IPS-15b (cell line): ENCODE measurements around the gene TGM6.
"Not testable (repeated sequence)": the region's sequence is repeated elsewhere in the genome, so short reads cannot be mapped to it uniquely, and the experiment has no call there.

Experiments
- H3K27me3 ChIP-seq: one replicate; pipeline ENCODE4 v1.6.1; 2013; ENCODE audit warnings: low read length; ENCODE audit not compliant: control insufficient read depth, insufficient read depth
- H3K36me3 ChIP-seq: one replicate; pipeline ENCODE4 v1.6.1; 2013; ENCODE audit warnings: low read length; ENCODE audit not compliant: control insufficient read depth, insufficient read depth
- H3K4me1 ChIP-seq: one replicate; pipeline ENCODE4 v1.6.1; 2013; ENCODE audit warnings: mild to moderate bottlenecking, low read length; ENCODE audit not compliant: control insufficient read depth, insufficient read depth
- H3K4me3 ChIP-seq: one replicate; pipeline ENCODE4 v1.5.1; 2013; ENCODE audit warnings: low read depth, low read length
- H3K9ac ChIP-seq: one replicate; pipeline ENCODE4 v1.6.1; 2013; ENCODE audit warnings: low read depth, mild to moderate bottlenecking, low read length
- H3K9me3 ChIP-seq: one replicate; pipeline ENCODE4 v1.6.1; 2013; ENCODE audit warnings: mild to moderate bottlenecking, low read length; ENCODE audit not compliant: control insufficient read depth, insufficient read depth

TGM6 gene

GRCh38 chr20:2400290-2400689 lies 19.6 kb downstream of the TGM6 start:
- H3K4me1 ChIP-seq = no peaks in the 10 kb centered on the region
- peaks cover 3% of the 10 kb centered on the region for H3K9me3 ChIP-seq
- H3K4me3 ChIP-seq = no peak overlapping the region
- H3K27me3 ChIP-seq = no peaks in the 10 kb centered on the region
- H3K36me3 ChIP-seq = no peaks in the 10 kb centered on the region
- H3K9ac ChIP-seq = no peak overlapping the region

DNA sequence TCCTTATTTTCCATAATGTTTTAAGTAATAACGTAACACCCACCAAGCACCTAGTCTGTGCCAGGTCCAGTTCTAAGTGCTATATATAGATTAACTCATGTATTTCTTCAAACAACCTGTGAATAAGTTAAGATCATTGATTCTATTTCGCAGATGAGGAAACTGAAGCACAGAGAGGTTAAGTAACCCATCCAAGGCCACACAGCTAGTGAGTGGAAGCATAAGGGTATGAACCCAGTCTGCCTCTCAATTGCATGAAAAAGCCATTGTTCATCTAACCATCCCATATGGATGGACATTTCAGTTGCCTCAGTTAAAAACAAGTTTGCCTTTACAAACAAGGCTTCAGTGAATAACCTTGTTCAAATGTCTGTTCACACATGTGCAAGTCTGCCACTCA lies 20.8 kb downstream of the TGM6 start:
- Histone ChIP-seq H3K36me3 (no peaks in the 10 kb centered on the region), H3K27me3 (no peaks in the 10 kb centered on the region), H3K9me3 (peaks cover 6% of the 10 kb centered on the region), H3K4me3 (no peak overlapping the region), H3K4me1 (no peaks in the 10 kb centered on the region), H3K9ac (no peak overlapping the region)

GRCh38 chr20:2402271-2402980 lies 21.7 kb downstream of the TGM6 start:
- Histone ChIP-seq H3K9me3 (peaks cover 6% of the 10 kb centered on the region), H3K27me3 (no peaks in the 10 kb centered on the region), H3K36me3 (no peaks in the 10 kb centered on the region), H3K4me1 (no peaks in the 10 kb centered on the region), H3K9ac (no peak overlapping the region), H3K4me3 (no peak overlapping the region)

DNA sequence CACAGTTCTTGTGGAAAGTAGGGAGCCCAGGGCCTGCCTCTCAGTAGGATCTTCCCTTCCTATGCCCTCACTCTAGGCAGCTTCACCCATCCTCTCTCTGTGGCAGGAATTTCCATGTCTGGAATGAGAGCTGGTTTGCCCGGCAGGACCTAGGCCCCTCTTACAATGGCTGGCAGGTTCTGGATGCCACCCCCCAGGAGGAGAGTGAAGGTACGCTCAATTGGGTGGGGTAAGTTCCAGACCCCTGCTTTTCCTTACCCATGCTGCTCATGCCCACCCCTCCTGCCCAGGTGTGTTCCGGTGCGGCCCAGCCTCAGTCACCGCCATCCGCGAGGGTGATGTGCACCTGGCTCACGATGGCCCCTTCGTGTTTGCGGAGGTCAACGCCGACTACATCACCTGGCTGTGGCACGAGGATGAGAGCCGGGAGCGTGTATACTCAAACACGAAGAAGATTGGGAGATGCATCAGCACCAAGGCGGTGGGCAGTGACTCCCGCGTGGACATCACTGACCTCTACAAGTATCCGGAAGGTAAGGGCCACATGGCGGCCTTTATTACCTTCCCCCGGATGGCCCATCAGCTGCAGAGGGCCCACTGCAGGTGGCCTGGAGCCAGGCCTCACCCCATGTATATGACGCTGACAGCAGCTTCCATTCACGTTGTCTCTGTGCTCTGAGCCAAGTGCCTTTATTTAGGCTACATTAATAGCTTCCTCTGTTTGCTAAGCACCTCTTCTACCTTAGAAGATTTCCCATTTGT lies 22.8 kb downstream of the TGM6 start:
- Histone ChIP-seq H3K27me3 (no peaks in the 10 kb centered on the region), H3K4me1 (no peaks in the 10 kb centered on the region), H3K9me3 (peaks cover 6% of the 10 kb centered on the region), H3K36me3 (no peaks in the 10 kb centered on the region), H3K4me3 (no peak overlapping the region), H3K9ac (no peak overlapping the region)

- Histone ChIP-seq H3K4me1 (no peaks in the 10 kb centered on the region), H3K4me3 (no peak overlapping the region), H3K9ac (no peak overlapping the region), H3K36me3 (no peaks in the 10 kb centered on the region), H3K9me3 (peaks cover 6% of the 10 kb centered on the region), H3K27me3 (no peaks in the 10 kb centered on the region)
These were observed 25.0 kb downstream of the TGM6 start for GRCh38 chr20:2405693-2406065.

- H3K9ac ChIP-seq, H3K4me1 ChIP-seq, H3K9me3 ChIP-seq, H3K27me3 ChIP-seq, H3K4me3 ChIP-seq, H3K36me3 ChIP-seq: not testable (repeated sequence)
These were observed 26.7 kb downstream of the TGM6 start for GRCh38 chr20:2407355-2407754.

DNA sequence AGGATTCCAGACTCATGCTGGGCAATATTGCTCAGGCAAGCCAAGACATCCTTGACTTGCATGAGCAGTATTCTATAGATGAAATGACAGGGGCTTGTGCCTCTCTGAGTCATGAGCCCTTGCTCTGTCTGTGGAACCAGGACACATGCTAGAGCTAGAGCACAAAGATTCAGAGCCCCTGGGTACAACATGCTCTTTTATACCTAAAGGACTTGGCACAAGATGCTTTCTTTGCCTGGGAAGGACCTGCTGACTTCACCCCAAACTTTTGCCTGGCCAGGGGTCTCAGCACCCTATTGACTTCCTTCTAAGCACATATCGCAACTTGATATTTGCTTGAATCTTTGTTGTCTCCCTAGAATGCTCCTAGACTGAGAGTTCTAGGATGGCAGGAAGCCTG lies 27.4 kb downstream of the TGM6 start:
- Histone ChIP-seq H3K9ac (no peak overlapping the region), H3K27me3 (no peaks in the 10 kb centered on the region), H3K4me1 (no peaks in the 10 kb centered on the region), H3K4me3 (no peak overlapping the region), H3K9me3 (peaks cover 6% of the 10 kb centered on the region), H3K36me3 (no peaks in the 10 kb centered on the region)

- H3K27me3 ChIP-seq = no peaks in the 10 kb centered on the region
- H3K9me3 ChIP-seq = no peaks in the 10 kb centered on the region
- no peaks in the 10 kb centered on the region for H3K36me3 ChIP-seq
- H3K4me3 ChIP-seq = no peak overlapping the region
- H3K4me1 ChIP-seq = no peaks in the 10 kb centered on the region
- H3K9ac ChIP-seq = no peak overlapping the region
These were observed 36.0 kb downstream of the TGM6 start for GRCh38 chr20:2416541-2417212.

GRCh38 chr20:2417213-2417541 lies 36.5 kb downstream of the TGM6 start:
- H3K36me3 ChIP-seq = no peaks in the 10 kb centered on the region
- H3K4me1 ChIP-seq = no peaks in the 10 kb centered on the region
- no peaks in the 10 kb centered on the region for H3K27me3 ChIP-seq
- no peak overlapping the region for H3K4me3 ChIP-seq
- no peaks in the 10 kb centered on the region for H3K9me3 ChIP-seq
- no peak overlapping the region for H3K9ac ChIP-seq

DNA sequence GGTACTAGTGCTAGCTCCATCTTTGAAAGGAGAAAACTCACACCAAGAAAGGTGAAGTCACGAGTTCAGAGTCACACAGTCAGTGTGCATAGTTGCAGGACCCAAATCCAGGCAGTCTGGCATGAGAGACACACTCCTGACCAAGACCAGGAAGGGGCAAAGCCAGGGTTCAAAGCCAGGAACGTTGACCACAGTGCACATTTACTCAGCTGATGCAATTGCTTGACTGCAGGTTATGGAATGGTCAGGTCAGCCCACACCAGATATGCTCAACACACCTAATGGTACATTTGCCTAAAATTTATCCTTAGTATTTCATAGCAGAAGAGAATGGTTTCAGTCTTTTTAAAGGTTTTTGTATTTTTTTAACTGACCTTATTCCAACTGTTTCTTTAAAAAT lies 37.7 kb downstream of the TGM6 start:
- Histone ChIP-seq H3K9ac (no peak overlapping the region), H3K36me3 (no peaks in the 10 kb centered on the region), H3K9me3 (no peaks in the 10 kb centered on the region), H3K4me1 (no peaks in the 10 kb centered on the region), H3K4me3 (no peak overlapping the region), H3K27me3 (no peaks in the 10 kb centered on the region)

DNA sequence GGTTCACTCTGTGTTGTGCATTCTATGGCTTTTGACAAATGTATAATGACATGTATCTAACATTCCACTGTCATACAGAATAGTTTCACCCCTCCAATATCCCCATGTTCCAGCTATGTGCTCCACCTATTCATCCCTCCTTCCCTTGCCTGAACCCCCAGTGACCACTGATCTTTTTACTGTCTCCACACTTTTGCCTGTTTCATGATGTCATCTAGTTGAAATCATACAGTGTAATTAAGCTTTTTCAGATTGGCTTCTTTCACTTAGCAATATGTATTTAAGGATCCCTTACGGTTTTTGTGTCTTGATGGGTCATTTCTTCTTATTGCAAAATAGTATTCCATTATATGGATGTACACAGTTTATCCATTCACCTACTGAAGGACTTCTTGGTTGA lies 39.8 kb downstream of the TGM6 start:
- Histone ChIP-seq H3K9ac (no peak overlapping the region), H3K9me3 (no peaks in the 10 kb centered on the region), H3K4me3 (no peak overlapping the region), H3K4me1 (no peaks in the 10 kb centered on the region), H3K27me3 (no peaks in the 10 kb centered on the region), H3K36me3 (no peaks in the 10 kb centered on the region)

DNA sequence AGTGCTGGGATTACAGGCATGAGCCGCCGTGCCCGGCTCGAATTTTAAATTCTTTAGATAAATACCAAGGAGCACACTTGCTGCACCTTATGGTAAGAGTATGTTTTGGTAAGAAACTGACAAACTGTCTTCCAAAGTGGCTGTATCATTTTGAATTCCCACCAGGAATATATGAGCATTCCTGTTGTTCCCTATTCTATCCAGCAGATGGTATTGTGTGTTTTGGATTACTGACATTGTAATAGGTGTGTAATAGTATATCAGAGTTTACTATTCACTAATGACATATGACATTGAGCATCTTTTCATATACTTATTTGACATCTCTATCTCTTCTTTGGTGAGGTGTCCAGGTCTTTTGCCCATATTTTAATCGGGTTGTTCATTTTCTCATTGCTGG lies 40.5 kb downstream of the TGM6 start:
- H3K9me3 ChIP-seq = no peaks in the 10 kb centered on the region
- H3K9ac ChIP-seq = no peak overlapping the region
- H3K27me3 ChIP-seq = no peaks in the 10 kb centered on the region
- H3K4me3 ChIP-seq = no peak overlapping the region
- H3K4me1 ChIP-seq = no peaks in the 10 kb centered on the region
- H3K36me3 ChIP-seq = no peaks in the 10 kb centered on the region
